HUDEP-2 (cell line): ENCODE data around the gene SWAP70.

Experiments
- DNase-seq, 76 experiments: peaks; one replicate each; lab custom pipeline; 2025; ENCODE audit not compliant: unreplicated experiment in 76 of 76; lab: John Stamatoyannopoulos, UW

SWAP70 gene

GRCh38 chr11:9747229-9747628 lies 83.4 kb downstream of the SWAP70 start:
- DNase-seq = no peak

DNA sequence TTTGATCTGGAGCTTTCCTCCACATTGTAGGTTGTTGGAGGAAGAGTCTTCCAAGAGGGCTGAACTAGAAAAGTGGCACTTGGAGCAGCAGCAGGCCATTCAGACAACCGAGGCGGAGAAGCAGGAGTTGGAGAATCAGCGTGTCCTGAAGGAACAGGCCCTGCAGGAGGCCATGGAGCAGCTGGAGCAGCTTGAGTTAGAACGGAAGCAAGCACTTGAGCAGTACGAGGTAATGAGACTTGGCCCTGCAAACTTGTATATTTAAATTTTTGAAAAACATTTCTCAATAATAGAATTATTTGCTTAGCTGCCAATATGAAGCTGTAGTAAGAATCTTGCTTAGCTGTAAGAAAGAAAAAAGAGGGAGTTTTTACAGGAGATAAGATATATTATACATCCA lies 84.0 kb downstream of the SWAP70 start:
- no peak for DNase-seq

DNA sequence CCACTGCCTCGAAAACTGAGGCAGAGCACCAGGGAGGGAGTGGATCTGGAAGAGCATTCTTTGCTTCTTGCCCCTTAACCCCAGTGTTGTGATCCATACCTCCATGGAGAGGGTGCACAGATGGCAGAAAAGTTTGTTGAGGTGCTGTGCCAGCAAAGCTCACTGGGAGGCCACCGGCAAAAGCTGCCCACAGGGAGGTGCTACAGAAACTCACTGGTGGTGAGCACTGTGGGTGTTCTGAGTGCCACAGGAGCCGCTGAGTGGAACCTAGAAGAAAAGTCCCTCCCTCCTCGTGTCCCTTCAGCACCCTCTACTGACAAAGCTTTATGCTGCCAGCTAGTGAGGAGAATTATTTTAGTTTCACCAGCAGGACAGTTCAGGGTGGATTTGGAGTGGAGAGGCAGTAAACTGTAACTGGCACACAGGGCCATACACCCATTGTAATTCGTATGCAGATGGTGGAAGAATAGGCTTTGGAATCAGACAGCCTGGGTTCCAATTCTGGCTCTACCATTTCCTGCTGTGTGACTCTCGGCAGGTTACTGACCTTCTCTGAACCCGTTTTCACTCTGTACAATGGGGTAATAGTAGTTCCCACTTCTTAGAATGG lies 84.6 kb downstream of the SWAP70 start:
- peak in 69 of 76 experiments; percentile 12 to 80 (median 50) for DNase-seq

GRCh38 chr11:9750551-9750950 lies 86.7 kb downstream of the SWAP70 start:
- DNase-seq = no peak

DNA sequence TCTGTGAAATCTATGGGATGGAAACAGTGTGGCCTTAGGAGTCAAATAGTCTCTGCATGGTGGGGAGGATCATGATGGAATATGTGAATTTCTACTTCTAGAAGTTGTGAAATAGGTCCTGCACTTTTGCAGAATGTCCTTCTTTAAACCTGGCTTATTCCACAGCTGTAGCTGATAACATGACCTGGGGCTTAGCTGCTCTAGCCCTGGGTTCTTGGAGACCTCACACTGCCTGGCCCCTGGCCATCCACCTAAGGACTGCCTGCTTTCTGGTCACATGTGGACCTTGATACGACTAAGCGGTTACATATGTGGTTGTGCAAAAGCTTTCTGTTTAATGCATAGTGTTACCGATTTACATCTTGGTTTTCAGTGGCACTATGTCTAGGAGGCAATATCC lies 88.2 kb downstream of the SWAP70 start:
- peak in 11 of 76 experiments; percentile 3 to 35 (median 16) for DNase-seq

DNA sequence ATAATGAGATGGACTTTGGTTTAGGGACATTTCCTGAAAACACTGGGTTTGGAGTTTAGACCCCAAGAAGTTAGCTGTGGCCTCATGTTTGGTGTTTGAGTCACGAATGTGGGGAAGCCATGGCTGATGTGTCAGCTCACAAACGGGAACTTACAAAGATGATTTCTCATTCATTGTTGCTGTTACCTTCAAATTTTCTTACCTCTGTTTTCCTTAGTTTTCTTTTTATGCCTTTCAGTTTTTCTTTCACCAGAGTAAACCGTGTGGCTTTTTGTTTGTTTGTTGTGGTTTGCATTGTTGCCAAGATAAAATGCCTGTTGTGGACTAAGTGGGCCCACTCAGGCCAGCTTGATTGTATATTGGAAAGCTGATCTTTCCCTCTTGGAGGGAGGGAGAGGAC lies 89.1 kb downstream of the SWAP70 start:
- DNase-seq = no peak

DNA sequence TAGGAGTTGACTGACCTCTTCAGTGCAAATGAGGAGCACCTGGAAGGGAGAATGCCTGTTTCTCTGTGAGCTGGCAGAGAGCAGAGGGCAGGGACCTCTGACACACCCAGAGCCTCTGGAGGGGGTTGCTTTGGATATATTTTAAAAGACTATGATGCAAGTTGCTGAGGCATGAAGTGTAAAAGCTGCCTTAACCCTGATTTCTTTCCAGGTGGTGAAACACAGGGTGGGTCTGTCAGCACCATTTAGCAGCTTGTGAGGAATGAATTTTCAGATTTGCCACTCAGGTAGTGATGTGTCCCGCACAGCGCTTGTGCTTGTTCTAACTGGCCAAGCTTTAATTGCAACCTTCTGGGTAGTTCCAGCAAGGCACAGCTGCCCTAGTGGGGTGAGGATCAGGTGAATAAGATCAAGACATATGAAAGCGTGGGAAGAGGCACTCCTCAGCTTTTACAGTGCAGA lies 90.2 kb downstream of the SWAP70 start:
- no peak for DNase-seq

- no peak for DNase-seq
Observed at GRCh38 chr11:9755561-9756185, 91.8 kb downstream of the SWAP70 start.

GRCh38 chr11:9756461-9756860 lies 92.6 kb downstream of the SWAP70 start:
- no peak for DNase-seq

GRCh38 chr11:9756878-9757277 lies 93.0 kb downstream of the SWAP70 start:
- no peak for DNase-seq

- peak in 69 of 76 experiments; percentile 15 to 84 (median 68) for DNase-seq
Observed at GRCh38 chr11:9757809-9758636, 94.1 kb downstream of the SWAP70 start.

DNA sequence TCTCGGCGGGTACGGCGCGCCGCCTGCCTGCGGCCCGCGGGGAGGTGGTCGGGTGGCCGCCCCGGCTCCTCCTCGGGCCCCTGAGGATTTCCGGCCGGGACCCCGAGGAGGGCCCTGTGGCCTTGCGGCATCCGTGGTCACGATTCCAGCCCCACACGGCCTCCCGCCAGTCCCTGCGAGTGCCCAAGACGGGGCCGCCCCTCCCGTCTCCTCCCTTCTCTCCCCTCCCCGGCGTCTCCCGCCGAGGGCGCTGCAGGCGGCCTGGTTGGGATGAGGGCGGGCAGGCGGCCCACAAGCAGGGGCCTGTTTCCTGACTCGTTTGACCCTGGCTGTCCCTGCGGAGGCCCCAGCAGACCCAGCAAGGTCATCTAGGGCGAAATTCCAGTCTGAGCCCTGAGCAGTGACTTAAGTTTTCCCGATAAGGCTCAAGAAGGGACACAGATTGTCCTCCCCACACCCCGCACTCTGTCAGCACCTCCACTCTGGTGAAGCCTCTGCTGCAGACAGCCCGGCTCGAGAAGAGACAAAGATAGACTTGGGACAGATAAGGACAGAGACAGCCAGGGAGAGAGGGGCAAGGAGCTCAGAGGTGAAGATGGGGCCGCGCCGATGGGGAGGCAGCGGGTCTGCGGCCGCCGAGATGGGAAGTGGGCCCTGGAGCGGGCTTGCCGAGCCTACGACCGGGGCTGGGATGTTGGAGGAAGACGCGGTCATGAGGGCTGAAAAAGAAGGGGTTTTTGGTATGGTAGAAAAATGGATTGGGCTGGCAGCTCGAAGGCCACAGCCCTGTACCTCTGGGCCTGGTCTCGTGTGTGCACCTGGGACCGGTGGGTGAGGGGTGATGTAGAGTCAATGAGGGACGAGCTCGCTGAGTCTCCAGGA lies 95.0 kb downstream of the SWAP70 start:
- DNase-seq = peak in 48 of 76 experiments; percentile 7 to 52 (median 25)

- peak in 31 of 76 experiments; percentile 2 to 82 (median 29) for DNase-seq
Observed at GRCh38 chr11:9759519-9760192, 95.8 kb downstream of the SWAP70 start.

DNA sequence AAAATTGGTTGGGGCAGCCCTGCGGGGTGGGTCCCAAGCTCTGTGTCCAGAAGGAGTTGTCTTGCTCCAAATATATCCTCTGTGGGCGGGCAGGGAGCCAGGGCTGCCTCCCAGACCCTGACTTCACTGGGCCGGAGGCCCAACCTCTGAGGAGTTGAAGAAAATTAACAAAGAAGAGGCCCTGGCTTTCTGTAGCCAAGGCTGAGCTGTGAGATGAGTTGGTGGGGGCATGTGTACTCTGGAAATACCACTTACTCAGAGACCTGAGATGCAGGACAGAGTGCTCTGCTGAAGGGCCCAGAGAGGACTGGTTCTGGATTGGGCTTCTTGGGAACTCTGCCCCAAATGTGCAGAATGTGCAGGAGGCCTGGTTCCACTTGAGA lies 96.3 kb downstream of the SWAP70 start:
- peak in 1 of 76 experiments; percentile 5 for DNase-seq

GRCh38 chr11:9761441-9761945 lies 97.6 kb downstream of the SWAP70 start:
- no peak for DNase-seq

DNA sequence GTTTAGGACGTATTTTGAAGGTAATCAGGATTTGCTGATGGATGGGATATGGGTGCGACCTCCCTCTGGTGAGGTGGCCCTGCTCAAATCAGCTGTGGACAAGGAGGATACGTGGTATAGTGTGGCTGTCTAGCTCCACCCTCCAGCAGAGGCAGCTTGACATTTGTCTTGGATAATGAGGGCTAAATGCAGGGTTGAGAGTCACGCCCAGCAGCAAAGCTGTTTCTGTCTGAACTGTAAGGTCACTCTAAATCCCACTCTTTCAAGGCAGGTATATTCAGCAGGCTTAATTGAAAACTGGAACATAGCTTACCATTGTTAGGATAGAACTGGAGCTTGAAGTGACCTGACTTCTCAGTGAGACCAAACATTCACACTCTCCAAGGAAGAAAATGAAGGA lies 98.7 kb downstream of the SWAP70 start:
- no peak for DNase-seq

DNA sequence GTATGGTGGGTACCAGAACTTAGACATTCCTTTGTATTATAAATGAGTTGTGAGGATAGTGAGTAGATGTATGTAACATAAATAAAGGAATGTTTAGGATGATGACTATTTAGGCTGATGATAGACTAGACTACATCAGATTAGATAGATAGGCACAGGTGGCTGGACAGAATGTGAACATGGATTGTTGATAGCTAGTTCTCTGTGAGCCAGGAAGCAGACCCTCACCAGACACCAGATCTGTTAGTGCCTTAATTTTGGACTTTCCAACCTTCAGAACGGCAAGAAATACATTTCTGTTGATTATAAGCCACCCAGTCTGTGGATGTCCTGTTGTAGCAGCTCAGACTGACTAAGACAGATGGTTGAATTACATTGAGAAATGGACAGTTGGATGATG lies 99.4 kb downstream of the SWAP70 start:
- no peak for DNase-seq

DNA sequence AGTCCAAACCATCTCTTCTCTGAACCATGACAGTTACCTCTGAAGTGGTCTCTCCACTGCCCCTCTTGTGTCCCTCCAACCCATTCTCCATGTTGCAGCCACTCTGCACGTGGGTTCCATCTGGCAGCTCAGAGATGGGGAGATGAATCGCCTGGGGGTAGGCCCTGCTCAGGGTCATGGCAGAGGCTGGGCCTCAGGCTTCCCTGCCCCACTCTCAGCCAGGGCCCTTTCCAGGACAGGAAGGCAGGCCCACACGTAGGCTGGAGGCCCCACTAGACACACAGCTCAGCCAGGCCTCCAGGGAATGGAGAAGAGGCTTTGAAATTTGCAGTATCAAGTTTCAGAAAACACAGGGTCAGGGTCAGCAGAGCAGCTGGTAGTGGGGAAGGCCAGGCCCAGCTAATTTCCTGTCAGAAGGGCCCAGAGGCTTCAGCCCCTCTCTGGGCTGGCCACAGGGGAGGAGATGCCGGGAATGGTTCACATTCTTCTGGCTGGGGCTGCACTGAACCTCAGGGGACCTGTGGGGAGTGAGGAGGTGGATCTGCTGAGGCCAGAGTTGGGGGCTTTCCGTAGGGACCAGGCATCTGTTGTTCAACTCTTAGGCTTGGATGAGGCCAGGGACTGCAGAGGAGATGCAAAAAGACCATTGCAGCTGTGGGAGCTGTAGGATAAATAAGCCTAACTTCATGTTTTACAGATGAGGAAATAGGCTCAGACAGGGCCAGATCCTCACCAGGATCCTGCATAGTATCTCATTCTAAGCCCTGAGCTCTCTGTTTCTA lies 101.6 kb downstream of the SWAP70 start:
- DNase-seq = no peak

DNA sequence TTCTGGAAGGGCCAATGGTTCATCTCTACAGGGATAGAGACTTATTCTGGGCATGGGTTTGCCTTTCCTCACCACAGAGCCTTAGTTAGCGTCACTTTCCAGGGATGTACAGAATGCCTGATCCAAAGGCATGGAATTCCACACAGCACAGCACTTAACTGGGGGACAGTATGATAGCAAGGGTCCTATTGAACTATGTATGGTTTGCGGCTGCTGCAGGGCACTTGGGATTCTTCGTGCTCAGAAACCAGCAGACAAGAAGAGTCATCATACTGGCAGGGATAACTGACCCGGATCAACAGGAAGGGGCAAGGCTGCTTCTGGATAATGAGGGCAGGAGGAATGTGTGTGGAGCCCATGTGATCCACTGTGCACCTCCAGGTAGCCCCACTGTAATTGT lies 105.7 kb downstream of the SWAP70 start:
- no peak for DNase-seq
